GM23338 (cell line): ENCODE results near the gene TAF4.

Source experiments
- CTCF ChIP-seq, 2 experiments: fragments of 200-600 bp in 1 of 2; sonication (generic) in 1 of 2; conservative IDR thresholded peaks; 2 replicates each; pipeline versions ENCODE4 v1.5.1 to v1.6.1; 2016 to 2017; ENCODE audit warnings: antibody characterized with exemption in 2 of 2, low read depth in 2 of 2, mild to moderate bottlenecking in 2 of 2, moderate library complexity in 1 of 2
- EZH2 ChIP-seq: fragments of 200-600 bp; sonication (generic); IDR thresholded peaks from one replicate; pipeline ENCODE4 v1.8.0; 2017; ENCODE audit warnings: antibody characterized with exemption, mild to moderate bottlenecking, low read depth; ENCODE audit not compliant: unreplicated experiment
- EZH2phosphoT487 ChIP-seq: fragments of 200-600 bp; sonication (generic); IDR thresholded peaks from one replicate; pipeline ENCODE4 v1.8.1; 2018; ENCODE audit warnings: antibody characterized with exemption; ENCODE audit not compliant: unreplicated experiment
- TF ChIP-seq, protein P1 (sequence below): IDR thresholded peaks from one replicate; pipeline ENCODE4 v1.6.1; 2018; ENCODE audit warnings: antibody characterized with exemption; ENCODE audit not compliant: unreplicated experiment

DNA sequence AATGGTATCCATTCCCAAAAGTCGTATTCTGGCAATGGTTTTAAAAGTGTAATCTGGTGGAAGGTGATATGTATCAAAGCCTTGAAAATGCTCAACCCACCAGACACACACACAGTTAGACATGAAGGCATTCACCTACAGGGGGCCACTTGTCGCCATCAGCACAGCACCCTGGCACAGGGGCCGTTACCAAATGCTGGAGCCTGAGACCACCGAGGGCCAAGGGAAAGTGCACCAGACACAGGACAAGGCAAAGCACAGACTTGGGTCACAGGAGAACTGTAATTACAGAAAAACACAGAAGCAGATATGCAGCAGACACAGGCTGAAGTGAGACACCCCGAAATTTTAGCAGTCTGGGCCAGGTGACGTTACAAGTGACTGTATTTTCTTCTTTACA lies 9.3 kb downstream of the TAF4 start:
- TF ChIP-seq EZH2 (no peak), CTCF (conservative IDR thresholded peaks at IDR 0.05; ENCODE audit: low read depth in 2 of 2) (no peak), EZH2phosphoT487 (no peak)
- TF ChIP-seq, protein P1, sequence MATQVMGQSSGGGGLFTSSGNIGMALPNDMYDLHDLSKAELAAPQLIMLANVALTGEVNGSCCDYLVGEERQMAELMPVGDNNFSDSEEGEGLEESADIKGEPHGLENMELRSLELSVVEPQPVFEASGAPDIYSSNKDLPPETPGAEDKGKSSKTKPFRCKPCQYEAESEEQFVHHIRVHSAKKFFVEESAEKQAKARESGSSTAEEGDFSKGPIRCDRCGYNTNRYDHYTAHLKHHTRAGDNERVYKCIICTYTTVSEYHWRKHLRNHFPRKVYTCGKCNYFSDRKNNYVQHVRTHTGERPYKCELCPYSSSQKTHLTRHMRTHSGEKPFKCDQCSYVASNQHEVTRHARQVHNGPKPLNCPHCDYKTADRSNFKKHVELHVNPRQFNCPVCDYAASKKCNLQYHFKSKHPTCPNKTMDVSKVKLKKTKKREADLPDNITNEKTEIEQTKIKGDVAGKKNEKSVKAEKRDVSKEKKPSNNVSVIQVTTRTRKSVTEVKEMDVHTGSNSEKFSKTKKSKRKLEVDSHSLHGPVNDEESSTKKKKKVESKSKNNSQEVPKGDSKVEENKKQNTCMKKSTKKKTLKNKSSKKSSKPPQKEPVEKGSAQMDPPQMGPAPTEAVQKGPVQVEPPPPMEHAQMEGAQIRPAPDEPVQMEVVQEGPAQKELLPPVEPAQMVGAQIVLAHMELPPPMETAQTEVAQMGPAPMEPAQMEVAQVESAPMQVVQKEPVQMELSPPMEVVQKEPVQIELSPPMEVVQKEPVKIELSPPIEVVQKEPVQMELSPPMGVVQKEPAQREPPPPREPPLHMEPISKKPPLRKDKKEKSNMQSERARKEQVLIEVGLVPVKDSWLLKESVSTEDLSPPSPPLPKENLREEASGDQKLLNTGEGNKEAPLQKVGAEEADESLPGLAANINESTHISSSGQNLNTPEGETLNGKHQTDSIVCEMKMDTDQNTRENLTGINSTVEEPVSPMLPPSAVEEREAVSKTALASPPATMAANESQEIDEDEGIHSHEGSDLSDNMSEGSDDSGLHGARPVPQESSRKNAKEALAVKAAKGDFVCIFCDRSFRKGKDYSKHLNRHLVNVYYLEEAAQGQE, result no peak
